Bronchial epithelial cell (primary cell): ENCODE data around the gene THRA. TPM values are rescaled to one million over a fixed set of nuclear protein-coding genes. Genes with fewer than 3 reads are reported as not detected.

Experiments used
- DNase-seq: peaks from one replicate; pipeline ENCODE4 v3.0.0-alpha.2; 2010; ENCODE audit warnings: low read depth
- FAIRE-seq: peaks from 2 replicates; lab custom pipeline; 2011; peaks lifted over from hg19 to GRCh38; lab: Jason Lieb, UNC
- H3K27me3 ChIP-seq: 2 replicates; pipeline ENCODE4 v1.5.1; 2011; ENCODE audit warnings: low read length; ENCODE audit not compliant: control insufficient read depth, insufficient read depth
- H3K36me3 ChIP-seq: 2 replicates; pipeline ENCODE4 v1.5.1; 2011; ENCODE audit warnings: low read length; ENCODE audit not compliant: control insufficient read depth, insufficient read depth
- H3K4me3 ChIP-seq: 2 replicates; pipeline ENCODE4 v1.5.1; 2011; ENCODE audit warnings: mild to moderate bottlenecking, low read depth, low read length, control low read depth
- total RNA-seq: library from RNA; depleted of rRNA; stranded (reverse); fragments of >200 nt; gene quantifications from 2 replicates; pipeline ENCODE4 v1.2.1, GENCODE V29; 2014
- TF ChIP-seq, protein P1 (sequence below): IDR thresholded peaks from 2 replicates; pipeline ENCODE4 v1.5.1; 2011; ENCODE audit warnings: mild to moderate bottlenecking, moderate library complexity, low read length, control low read depth, inconsistent platforms; ENCODE audit not compliant: insufficient read depth, severe bottlenecking

The THRA gene
- total RNA-seq, 1 donor from 2014 or later, result 5.8 TPM

GRCh38 chr17:40041196-40041595 lies 21.6 kb upstream of the THRA start:
- H3K4me3 ChIP-seq, result no peak overlapping the region
- TF ChIP-seq, protein P1, sequence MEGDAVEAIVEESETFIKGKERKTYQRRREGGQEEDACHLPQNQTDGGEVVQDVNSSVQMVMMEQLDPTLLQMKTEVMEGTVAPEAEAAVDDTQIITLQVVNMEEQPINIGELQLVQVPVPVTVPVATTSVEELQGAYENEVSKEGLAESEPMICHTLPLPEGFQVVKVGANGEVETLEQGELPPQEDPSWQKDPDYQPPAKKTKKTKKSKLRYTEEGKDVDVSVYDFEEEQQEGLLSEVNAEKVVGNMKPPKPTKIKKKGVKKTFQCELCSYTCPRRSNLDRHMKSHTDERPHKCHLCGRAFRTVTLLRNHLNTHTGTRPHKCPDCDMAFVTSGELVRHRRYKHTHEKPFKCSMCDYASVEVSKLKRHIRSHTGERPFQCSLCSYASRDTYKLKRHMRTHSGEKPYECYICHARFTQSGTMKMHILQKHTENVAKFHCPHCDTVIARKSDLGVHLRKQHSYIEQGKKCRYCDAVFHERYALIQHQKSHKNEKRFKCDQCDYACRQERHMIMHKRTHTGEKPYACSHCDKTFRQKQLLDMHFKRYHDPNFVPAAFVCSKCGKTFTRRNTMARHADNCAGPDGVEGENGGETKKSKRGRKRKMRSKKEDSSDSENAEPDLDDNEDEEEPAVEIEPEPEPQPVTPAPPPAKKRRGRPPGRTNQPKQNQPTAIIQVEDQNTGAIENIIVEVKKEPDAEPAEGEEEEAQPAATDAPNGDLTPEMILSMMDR, result no peak
- H3K27me3 ChIP-seq, result no peaks in the 10 kb centered on the region
- DNase-seq (no peak), FAIRE-seq (no peak)
- H3K36me3 ChIP-seq, result peaks cover 1% of the 10 kb centered on the region

- TF ChIP-seq, protein P1, result no peak
- no peaks in the 10 kb centered on the region for H3K36me3 ChIP-seq
- no peak for FAIRE-seq
- no peak overlapping the region for H3K4me3 ChIP-seq
- H3K27me3 ChIP-seq, result no peaks in the 10 kb centered on the region
- DNase-seq, result no peak
Observed at GRCh38 chr17:40056379-40057015, 6.3 kb upstream of the THRA start.

DNA sequence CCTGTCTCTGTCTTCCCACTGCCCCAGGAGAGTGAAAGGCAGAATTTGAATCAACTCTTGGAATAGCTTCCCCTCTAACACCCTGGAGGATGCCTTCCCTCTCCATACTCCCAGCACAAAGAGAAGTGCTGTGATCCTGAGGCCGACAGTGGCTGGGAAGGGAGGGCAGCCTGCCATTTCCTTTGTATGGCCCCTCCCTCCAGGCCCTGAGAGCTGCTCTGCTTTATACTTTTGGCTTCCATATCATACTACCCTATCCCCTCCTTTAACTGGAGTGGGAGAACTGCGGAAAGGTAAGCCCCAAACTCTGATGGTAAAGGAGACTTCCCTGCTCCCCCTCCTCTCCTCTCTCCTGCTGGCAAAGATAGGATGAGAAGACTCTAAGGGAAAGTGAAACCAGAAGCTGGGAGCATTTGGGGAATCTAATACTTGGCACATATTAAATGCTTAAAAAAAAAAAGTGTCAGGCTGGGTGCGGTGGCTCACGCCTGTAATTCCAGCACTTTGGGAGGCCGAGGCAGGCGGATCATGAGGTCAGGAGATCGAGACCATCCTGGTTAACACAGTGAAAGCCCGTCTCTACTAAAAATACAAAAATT lies 4.5 kb upstream of the THRA start:
- H3K4me3 ChIP-seq, result no peak overlapping the region
- DNase-seq (no peak), FAIRE-seq (no peak)
- TF ChIP-seq, protein P1, result no peak
- H3K36me3 ChIP-seq, result no peaks in the 10 kb centered on the region
- H3K27me3 ChIP-seq, result peaks cover 2% of the 10 kb centered on the region

DNA sequence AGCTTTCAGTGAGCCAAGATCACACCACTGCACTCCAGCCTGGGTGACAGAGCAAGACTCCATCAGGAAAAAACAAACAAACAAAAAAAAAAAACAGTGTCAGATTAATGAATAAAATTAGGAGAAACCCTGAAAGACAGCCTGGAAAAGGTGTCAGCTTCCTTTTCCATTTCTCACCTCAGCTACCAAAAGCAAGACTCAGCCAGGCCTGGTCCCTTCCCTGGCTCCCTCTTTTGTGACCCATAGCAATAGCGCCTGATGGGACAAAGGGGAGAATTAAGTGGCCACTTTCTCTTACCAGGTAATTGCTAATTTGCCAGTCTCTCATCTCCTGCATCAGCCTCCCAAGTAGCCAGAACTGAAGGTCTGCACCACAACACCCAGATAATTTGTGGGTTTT lies 3.9 kb upstream of the THRA start:
- H3K36me3 ChIP-seq, result no peaks in the 10 kb centered on the region

DNA sequence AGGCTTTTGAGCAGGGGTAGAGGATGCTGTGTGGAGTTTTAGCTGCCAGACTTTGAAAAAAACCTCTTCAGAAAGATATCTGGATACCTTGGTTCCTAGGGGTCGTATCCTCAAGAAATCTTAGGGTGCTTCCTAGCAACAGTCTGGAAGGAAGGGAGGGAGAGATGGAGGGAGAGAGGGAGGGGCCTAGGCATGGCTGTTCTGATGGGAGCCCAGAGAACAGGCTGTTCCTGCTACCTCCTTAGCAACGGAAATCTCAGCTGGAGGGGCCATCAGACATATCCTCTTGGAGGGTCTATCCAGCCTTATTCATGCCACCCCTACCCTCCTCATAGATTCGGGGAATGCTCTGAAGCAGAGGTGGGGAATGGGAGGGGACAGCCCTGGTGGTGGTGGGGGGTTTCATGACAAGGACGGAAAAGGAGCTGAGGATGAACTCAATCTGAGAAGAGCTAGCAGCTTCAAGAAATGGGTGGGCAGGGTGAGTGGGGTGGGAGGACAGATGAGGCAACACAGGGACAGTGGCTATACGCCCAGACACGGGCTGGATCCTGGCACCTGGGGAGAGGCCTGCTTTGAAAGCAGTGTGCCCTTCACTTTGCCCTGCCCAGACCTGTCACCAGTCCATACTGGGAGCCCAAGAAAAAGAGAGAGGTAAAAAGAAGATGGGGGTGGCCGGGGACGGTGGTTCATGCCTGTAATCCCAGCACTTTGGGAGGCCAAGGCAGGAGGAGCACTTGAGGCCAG lies 2.9 kb upstream of the THRA start:
- peaks cover 2% of the 10 kb centered on the region for H3K27me3 ChIP-seq
- DNase-seq, result no peak
- no peak for FAIRE-seq
- TF ChIP-seq, protein P1, result no peak
- no peak overlapping the region for H3K4me3 ChIP-seq
- H3K36me3 ChIP-seq, result no peaks in the 10 kb centered on the region

More for the DNA sequence above, 3.9 kb upstream of the THRA start:
- H3K27me3 ChIP-seq, result peaks cover 2% of the 10 kb centered on the region
- TF ChIP-seq, protein P1, result no peak
- FAIRE-seq (no peak), DNase-seq (no peak)
- H3K4me3 ChIP-seq, result no peak overlapping the region
